HG02642 (cell line): ENCODE data around the gene NANS.
"Not testable (repeated sequence)": the region's sequence is repeated elsewhere in the genome, so short reads cannot be mapped to it uniquely, and the experiment has no call there.

ENCODE experiments used
- ATAC-seq: cut with Tn5 transposase; IDR thresholded peaks from one replicate; pipeline ENCODE4 v1.9.1; 2021; ENCODE audit warnings: mild to moderate bottlenecking; ENCODE audit not compliant: unreplicated experiment, poor library complexity

Gene NANS

DNA sequence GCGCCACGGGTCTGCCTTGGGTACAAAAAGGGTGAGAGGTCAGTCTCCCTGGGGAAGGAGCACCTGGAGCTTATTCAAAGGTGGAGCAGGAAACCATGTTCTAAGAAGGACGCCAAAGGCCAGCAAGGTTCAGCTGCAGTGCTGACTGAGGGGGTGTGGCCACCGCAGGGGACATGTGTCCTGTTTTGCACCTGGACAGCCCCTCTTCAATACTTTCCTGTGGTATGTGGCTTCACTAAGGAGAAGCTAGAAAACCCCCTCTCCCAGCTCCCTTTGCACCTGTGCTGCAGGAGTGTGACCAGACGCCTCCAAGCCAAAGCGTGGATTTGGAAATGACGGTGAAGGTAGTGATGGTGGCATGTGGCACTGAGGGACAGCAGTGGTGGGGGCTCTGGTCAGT, 38.9 kb downstream of the NANS start:
- no peak for ATAC-seq

DNA sequence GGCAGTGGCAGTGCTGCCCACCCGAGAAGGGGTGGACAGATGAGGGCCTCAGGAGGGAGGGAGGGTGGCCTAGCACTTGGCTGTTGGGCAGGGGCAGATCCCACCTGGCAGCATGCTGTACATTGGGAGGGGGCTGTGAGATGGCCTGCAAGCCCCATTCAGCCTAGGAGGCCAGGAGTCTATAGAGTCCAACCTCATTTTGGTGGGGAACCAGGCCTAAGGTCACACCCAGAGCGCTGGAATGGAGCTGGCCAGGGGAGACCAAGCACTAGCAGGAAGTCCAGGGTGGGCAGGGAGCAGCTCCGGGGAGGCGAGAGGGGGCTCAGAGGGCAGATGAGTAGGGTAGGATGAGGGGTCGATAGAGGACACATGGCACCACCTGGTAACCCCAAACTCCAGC, 39.6 kb downstream of the NANS start:
- ATAC-seq, result no peak

DNA sequence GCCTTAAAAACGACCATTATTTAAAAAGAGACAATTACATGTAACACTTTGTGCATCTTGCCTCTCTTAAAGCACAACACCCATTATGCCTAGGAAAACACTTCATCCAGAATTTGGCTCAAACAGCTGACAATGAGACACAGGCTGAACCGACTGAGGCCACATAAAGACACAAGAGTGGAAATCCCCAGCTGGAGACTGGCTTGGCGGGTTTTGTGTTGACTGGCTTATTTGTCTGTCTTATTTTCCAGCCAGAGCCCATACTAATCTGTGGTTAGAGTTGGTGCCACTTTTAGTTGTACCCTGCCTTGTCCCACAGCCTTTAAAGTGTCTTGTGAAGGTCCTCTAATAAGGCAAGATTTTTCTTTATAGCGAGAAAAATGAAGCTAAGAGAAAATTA, 41.3 kb downstream of the NANS start:
- ATAC-seq, result no peak

DNA sequence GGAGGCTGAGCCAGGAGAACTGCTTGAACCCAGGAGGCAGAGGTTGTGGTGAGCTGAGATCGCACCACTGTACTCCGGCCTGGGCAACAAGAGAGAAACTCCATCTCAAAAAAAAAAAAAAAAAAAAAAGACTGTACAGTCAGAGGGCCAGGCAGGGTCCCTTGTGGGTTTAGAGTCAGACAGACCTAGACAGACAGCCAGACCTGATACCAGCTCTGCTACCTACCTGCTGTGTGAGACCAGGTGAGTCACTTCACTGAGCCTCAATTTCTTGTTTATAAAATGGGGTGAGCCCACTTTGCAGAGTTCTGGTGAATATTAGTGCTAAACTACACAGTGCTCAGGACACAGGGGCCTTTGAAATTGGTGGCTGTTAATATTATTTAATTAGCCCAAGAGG, 42.8 kb downstream of the NANS start:
- no peak for ATAC-seq

DNA sequence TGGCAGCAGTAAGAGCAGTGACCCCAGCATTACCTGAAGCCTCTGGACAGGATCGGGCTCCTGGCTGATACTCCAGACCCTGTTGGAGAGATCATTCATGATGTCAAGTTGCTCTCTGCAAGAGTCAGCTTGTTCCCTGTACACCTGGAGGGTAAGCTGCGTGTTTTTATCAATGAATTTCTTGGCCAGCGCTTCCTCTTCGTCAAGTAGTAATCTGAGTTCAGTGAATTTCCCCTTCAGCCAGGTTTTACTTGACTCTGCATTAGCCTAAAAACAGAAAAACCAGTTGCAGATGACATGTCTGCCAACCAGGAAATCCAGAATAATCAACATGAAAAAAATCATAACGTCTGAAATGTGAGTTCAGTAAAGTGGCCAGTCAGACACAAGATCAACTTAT, 43.4 kb downstream of the NANS start:
- ATAC-seq, result no peak

DNA sequence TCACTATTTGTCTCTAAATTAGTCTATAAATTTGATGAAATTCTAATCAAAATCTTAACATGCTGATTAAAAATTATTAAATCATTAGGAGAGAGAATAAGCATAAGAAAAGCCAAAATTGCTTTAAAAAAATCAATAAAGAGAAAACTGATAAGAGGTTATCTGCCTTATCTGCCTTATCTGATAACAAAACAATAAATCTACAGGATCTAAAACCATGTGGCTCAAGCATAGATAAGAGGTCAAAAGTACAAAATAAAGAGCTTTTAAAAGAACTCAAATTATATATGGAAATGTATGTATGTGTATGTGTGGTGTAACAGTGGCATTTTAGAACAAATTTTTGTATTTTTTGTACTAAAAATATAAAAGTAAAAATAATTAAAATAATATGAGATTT, 43.9 kb downstream of the NANS start:
- no peak for ATAC-seq

DNA sequence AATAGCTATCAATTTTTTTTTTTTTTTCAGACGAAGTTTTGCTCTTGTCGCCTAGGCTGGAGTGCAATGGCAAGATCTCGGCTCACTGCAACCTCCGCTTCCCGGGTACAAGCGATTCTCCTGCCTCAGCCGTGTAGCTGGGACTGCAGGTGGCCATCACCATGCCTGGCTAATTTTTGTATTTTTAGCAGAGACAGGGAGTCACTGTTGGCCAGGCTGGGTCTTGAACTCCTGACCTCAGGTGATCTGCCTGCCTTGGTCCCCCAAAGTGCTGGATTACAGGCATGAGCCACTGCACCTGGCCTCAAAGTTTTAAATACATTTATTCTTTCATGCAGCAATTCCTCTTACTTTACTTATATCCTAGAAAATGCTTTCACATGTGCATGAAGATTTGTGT, 44.9 kb downstream of the NANS start:
- ATAC-seq, result no peak

DNA sequence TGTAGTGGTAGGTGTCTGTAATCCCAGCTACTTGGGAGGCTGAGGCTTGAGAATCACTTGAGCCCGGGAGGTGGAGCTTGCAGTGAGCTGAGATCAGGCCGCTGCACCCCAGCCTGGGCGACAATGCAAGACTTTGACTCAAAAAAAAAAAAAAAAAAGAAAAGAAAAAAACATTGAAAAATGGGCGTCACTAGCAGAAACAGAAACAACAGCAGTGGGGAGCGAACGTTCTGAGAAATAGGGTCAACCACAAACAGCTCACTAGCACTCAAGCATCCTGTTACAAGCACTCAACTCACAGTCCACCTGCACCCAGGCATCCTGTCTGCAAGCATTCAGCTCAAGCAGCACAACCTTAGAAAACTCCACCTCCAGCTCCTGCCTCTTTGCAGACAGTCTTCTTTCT, 45.3 kb downstream of the NANS start:
- ATAC-seq, result peak; percentile 98

DNA sequence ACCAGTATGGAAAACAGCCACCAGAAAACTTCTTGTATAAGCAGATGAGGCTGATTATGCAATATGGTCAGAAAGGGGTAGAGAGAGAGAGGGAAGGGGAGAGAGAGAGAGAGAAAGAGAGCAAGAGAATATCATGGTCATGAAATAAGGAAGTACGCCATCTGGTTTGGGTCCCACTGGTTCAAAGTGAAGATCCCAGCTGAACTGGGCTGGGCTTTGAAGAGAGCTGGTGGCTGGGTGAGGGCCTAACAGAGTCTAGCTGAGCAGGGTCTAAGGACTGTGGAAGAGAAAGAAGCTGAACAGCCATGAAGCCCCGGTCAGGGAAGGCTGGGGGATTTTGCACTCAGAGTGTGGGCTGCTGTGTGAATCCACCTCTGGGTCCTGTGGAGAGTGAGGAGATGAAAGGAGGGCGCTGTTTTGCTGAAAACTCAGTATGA, 47.9 kb downstream of the NANS start:
- no peak for ATAC-seq

DNA sequence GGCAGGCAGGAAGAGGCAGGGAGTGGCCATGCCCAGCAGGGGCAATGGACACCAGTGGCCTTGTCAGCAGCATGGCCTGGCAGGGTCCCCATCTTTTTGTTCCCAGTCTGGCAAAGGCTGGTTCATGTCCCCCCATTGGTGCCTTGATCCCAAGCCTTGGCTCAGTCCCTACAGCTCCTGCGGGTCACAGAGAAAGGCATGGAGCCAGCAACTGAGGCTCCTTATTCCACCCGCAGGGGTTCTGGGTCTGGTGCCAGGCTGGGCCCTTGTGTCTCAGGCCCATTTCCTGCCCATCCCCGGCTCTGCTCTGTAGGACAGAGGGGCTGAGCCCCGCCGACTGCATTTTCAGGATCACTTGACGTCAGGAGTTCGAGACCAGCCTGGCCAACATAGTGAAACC, 48.5 kb downstream of the NANS start:
- no peak for ATAC-seq

DNA sequence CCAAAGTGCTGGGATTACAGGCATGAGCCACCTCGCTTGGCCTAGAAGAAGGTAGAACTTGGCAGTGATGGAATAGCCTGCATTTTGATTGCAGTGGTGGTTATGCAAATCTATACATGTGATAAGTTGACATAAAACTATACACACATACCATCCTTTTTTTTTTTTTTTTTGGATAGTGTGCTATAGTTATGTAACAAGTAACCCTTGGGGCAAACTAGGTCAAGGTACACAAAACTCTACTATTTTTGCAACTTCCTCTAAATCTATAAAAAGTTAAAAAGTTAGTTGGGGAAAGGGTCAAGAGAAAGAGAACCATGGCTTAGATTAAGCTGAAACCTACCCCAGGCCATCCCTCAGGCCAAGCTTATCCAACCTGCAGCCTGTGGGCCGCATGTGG, 51.4 kb downstream of the NANS start:
- peak; percentile 26 for ATAC-seq

DNA sequence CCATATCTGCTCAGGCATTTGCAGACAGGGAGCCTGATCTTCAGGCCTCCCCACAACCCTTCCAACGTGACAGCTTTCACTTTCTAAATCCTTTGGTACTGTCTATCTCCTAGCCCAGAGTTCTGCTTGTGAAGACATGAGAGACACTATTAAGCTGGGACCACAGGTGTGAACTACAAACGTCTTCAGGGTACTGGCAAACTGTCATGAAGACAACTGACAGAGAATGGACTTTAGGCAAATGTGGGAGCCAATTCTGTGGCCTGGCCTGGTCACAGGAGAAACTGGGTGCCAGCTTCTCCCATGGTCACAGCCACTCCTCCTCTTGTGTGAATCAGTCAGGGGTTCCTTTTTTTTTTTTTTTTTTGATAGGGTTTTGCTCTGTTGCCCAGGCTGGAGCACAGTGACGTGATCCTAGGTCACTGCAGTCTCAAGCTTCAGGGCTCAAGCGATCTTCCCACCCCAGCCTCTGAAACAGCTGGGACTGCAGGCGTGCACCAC, 52.0 kb downstream of the NANS start:
- peak; percentile 81 for ATAC-seq

DNA sequence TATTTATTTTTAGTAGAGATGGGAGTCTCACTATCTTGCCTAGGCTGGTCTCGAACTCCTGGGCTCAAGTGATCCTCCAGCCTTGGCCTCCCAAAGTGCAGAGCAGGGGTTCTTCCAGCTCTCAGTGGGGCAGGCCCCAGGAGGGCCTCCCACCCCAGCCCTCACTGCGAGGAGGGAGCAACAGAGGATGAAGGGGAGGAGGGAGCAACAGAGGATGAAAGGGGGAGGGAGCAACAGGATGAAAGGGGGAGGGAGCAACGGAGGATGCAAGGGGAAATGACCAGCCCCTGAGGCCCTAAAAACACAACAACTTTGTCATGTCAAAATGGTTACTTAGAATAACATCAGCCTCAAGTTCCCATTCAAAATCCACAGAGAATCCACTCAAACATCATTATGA, 52.5 kb downstream of the NANS start:
- ATAC-seq, result no peak

DNA sequence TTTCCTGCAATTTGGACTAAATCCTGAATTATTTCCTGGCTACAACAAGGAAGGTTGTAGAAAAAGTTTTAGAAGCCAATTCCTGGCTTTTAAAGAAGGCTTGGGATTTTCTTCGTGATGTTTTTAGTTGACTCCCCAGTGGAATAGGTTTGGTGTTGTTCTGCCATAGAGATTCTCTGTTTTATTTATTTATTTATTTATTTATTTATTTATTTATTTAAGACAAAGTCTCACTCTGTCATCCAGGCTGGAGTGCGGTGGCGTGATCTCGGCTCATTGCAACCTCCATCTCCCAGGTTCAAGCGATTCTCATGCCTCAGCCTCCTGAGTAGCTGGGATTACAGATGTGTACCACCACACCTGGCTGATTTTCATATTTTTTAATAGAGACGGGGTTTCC, 60.6 kb downstream of the NANS start:
- not testable (repeated sequence) for ATAC-seq

DNA sequence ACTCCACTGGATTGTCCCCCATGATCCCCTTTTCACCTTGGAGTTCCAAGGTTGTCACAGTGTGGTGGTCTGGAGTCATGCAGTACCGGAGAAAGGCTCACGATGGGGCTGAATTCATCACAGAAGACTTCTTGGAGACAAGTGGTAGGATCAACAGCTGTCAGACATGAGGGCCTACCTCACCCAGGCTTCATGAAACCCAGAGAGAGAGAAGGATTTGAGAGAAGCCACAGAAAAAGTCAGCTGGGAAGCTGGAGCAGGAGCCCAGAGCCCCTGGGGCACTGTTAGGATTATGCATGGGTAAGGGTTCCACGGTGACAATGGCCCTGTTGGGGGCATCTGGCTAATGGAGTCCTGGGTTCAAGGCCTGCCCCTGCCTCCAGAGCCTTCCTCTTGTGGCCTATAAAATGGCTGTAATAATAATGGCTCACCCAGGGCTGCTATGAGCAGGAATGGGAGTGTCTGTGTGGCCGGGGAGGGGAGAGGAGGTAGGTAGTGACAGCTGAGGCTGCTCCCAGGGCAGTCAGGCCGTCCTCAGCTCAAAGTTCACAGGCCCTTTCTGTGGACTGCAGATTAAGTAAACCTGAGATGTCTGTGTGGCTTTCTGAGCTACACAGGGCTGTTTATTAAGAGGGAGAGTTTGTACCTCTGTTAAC, 61.6 kb downstream of the NANS start:
- peak; percentile 43 for ATAC-seq

DNA sequence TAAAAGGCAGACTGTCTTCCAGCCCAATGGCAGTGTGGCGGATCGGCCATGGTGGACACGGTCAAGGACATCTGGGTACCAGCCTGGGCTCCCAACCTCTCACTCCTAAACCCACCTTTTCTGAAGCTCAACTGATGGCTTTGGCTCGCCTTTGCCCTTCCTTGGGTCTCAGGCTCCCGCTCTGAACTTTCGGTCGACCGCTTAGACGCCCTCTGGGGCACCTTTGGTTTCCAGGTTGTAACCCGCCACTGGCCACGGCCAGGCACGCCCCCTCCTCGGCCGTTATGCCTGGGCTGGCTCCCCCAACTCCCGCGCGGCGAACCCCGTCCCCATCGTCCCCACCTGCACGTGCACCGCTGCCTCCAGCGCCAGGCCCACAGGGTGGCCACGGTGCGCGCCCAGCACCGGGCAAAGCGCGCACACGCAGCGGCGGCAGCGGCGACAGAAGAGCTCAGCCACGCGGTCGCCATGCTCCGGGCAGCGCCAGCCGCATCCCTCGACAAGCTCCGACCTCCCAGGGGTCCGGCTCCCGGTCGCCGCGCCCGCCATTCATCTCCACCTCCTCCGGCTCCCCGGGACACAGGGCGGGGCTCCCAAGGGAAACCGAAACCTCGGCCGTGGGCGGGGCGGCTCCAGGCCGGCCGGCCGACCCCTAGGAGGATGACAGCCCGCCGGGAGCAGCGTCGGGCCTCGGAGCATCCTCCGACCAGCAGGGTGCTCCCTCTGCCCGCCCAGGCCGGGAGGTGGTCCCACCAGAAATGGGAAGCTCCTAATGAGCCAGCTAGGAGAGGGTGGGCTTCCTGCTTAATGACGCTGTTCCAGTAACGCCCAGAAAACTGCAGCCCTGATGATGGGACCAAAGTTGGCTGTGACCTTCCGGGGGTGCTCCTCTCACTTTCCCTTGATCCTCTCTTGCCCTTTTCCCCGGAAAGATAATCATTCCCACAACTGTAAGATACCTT, 62.4 kb downstream of the NANS start, which contains the start of gene TRIM14:
Gene TRIM14 (minus strand): TSS at position 583 of the 962 bp plus-strand sequence. CDS start 34 bp downstream, at position 549.
- peak; percentile 71 for ATAC-seq

DNA sequence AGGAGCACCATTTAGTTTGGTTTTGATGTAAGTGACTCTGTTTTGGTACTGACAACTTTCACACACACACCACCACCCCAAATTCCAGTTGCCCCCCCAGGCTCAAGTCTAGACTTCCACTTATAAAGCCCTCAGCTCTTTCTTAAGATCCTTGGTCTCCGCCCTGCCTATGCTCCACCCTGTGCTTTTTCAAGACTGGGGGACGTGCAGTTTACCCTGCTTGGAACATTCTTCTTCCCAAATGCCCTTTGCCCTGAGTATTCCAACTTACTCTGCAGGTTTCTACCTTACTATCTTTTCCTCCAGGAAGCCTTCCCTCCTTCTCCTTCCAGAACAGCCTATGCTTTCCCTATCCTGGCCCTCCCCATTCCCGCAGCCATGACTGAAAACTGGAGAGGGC, 63.9 kb downstream of the NANS start:
- no peak for ATAC-seq

DNA sequence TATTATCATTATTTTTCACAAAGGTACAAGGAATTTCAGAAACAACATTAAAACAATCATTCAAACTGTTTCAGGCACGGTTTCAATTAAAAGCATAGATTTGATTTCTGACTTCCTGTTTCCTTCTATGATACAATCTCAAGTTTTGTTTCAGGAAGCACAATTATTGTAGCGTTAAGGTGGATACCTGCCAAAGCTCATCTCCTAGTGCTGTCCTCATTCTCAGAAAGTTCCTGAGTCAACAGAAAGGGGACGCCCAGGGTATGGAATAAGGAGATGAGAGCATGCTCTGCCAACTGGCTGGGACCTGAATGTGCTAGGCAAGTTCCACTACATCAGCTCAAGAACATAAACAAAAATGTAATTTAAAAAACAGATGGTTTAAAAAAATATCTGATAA, 64.5 kb downstream of the NANS start:
- no peak for ATAC-seq

DNA sequence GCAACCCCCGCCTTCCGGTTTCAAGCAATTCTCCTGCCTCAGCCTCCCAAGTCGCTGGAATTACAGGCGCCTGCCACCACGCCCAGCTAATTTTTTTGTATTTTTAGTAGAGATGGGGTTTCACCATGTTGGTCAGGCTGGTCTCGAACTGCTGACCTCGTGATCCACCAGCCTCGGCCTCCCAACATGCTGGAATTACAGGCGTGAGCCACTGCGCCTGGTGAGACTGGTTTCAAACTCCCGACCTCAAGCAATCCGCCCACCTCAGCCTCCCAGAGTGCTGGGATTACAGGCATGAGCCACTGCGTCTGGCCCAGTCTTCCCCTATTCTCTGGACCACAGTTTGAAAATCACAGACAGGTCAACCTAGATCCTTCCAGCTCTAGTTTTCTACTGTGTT, 67.6 kb downstream of the NANS start:
- ATAC-seq, result not testable (repeated sequence)

DNA sequence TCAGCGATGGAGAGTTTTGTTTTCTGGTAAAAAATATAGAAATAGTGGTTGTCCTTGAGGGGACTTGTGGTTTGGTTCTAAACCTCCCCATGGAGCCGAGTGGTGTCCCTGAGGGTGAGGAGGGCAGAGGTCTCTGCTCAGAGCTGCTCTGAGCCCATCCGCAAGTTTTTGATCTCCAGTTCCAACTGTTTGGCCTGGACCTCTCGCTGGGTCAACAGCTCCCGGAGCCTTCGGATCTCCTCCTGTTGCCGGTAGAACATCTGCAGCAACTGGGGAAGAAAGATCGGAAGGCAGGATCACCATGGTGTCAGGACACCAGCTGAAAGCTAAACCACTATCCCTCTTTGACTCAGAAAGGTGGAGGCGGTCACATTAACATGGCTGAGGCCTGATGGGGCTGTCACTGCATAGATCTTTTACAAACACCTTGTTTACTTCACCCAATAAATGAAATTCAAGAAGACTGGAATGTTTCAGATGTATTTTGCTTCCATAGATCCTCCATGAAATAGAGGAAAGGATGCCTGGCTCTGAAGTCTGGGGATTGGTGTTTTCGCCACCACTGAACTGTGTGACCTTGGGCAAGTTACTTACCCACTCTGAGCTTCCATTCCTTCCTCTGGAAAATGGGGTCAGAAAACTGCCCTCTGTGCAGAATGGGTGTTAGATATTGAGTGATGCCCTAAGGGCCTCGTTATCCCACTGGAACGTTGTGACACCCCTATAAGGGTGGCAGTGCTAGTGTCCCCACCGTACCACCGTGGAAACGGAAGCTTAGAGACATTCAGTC, 68.3 kb downstream of the NANS start:
- no peak for ATAC-seq

DNA sequence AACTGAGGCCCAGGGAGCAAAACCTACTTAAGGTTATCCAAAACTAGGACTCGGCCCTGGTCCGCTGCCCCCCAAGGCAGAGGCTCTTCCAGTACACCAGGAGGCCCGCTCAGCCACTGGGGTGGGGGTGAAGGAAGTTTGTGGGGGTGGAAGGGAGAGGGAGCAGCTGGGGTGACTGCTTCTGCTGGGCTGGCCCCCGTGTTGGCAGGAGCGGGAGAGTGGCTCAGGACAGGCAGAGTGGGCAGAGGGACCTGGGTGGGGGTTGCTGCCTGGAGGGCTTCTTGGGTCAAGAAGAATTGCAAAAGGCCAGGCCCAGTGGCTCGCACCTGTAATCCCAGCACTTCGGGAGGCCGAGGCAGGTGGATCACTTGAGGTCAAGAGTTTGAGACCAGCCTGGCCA, 70.7 kb downstream of the NANS start:
- ATAC-seq, result no peak
